Activated gamma-delta T cell (primary cell): ENCODE data around the gene RBMX.

Experiments used
- DNase-seq: peaks from one replicate; lab custom pipeline; 2025; lab: John Stamatoyannopoulos, UW

Gene RBMX

DNA sequence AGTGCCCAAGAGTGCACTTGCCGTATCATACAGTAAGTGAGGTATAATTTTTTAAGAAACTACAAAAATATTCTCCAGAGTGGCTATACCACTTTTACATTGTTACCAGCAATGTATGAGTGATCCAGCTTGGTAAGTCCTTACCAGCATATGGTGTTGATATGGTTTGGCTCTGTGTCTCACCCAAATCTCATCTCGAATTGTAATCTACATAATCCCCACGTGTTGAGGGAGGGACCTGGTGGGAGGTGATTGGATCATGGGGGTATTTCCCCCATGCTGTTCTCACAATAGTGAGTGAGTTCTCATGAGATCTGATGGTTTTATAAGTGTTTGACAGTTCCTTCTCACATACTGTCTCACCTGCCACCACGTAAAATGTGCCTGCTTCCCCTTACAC is 44.8 kb downstream of the RBMX start:
- DNase-seq, result no peak

- no peak for DNase-seq
Measured at GRCh38 chrX:136829413-136829812, 51.1 kb downstream of the RBMX start.

GRCh38 chrX:136828830-136829229 is 51.7 kb downstream of the RBMX start:
- no peak for DNase-seq

DNA sequence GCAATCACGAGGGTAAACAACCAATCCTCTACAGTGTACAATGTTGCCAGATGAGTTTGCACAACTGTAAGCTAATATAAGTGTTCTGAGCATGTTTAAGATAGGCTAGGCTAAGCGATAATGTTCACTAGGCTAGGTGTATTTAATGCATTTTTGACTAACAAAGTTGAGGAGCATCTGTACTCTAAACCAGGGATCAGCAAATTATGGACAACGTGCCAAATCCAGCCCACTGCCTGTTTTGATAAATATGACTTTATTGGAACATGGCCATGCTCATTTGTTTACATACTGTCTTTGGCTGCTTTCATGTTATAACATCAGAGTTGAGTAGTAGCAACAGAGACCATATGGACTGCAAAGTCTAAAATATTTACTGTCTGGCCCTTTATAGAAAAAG is 53.5 kb downstream of the RBMX start:
- DNase-seq, result no peak

DNA sequence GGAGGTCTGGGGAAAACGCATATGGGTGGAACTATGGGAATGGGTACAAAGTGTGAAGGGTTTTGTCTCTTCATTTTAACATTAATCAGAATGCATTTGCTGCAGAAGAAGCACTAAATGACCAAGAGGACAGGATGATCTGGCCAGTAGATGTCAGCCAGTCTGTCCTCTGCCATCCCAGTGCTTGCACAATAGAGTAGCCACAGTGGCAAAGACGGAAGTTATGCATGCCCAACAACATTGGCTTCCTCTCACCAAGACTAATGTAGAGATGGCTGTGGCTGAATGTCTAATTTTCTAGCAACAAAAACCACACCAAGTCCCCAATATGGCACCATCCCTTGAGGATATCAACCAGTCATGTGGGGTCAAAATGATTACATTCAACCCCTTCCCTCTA is 54.8 kb downstream of the RBMX start:
- no peak for DNase-seq
